GM23338 (cell line): ENCODE measurements around the gene AFAP1. TPM values are rescaled to one million over a fixed set of nuclear protein-coding genes. Genes with fewer than 3 reads are reported as not detected.
A peak's percentile ranks its signal among the peaks of the same experiment; 100 is the strongest.

Experiments used
- ATAC-seq: fragments of 200-7000 bp; cut with Tn5 transposase; 3 replicates; pipeline ENCODE4 v1.9.1; 2020
- DNase-seq: peaks from one replicate; pipeline ENCODE4 v3.0.0-alpha.2; 2015; ENCODE audit warnings: low spot score
- H2AFZ ChIP-seq: fragments of 200-600 bp; sonication (generic); 2 replicates; pipeline ENCODE4 v1.8.0; 2016; ENCODE audit warnings: antibody characterized with exemption, mild to moderate bottlenecking, moderate library complexity
- H3F3A ChIP-seq: fragments of 200-600 bp; sonication (generic); replicated peaks from 2 replicates; pipeline ENCODE4 v1.8.0; 2017; ENCODE audit warnings: antibody characterized with exemption, mixed run types, low read depth
- H3K27ac ChIP-seq: fragments of 200-600 bp; sonication (generic); 2 replicates; pipeline ENCODE4 v1.6.1; 2016; ENCODE audit warnings: low read depth
- H3K27me3 ChIP-seq: fragments of 200-600 bp; sonication (generic); 2 replicates; pipeline ENCODE4 v1.8.0; 2016; ENCODE audit warnings: mild to moderate bottlenecking, mixed run types, moderate library complexity; ENCODE audit not compliant: insufficient read depth
- H3K36me3 ChIP-seq: fragments of 200-600 bp; sonication (generic); 2 replicates; pipeline ENCODE4 v1.8.0; 2016; ENCODE audit warnings: mild to moderate bottlenecking; ENCODE audit not compliant: insufficient read depth
- H3K4me1 ChIP-seq: fragments of 200-600 bp; sonication (generic); 2 replicates; pipeline ENCODE4 v1.8.0; 2016; ENCODE audit warnings: mild to moderate bottlenecking, moderate library complexity; ENCODE audit not compliant: insufficient read depth
- H3K4me2 ChIP-seq: fragments of 200-600 bp; sonication (generic); 2 replicates; pipeline ENCODE4 v1.7.1; 2017; ENCODE audit warnings: mixed run types
- H3K4me3 ChIP-seq: fragments of 200-600 bp; sonication (generic); 2 replicates; pipeline ENCODE4 v1.6.1; 2016; ENCODE audit warnings: mixed run types
- H3K79me2 ChIP-seq: fragments of 200-600 bp; sonication (generic); replicated peaks from 2 replicates; pipeline ENCODE4 v1.8.0; 2017; ENCODE audit warnings: mild to moderate bottlenecking; ENCODE audit not compliant: insufficient read depth
- H3K9me2 ChIP-seq: fragments of 200-600 bp; sonication (generic); 2 replicates; pipeline ENCODE4 v1.8.0; 2017; ENCODE audit not compliant: insufficient read depth
- H4K20me1 ChIP-seq: fragments of 200-600 bp; sonication (generic); replicated peaks from 2 replicates; pipeline ENCODE4 v1.8.0; 2017; ENCODE audit warnings: mild to moderate bottlenecking; ENCODE audit not compliant: insufficient read depth
- H3K27ac Mint-ChIP-seq: 2 replicates; pipeline ENCODE4 v1.8.0; 2020; ENCODE audit warnings: inconsistent platforms, mild to moderate bottlenecking, moderate library complexity, mixed read lengths
- H3K27me3 Mint-ChIP-seq: 3 replicates; pipeline ENCODE4 v1.8.0; 2022; ENCODE audit warnings: low read depth, mild to moderate bottlenecking, moderate library complexity, mixed read lengths, inconsistent platforms; ENCODE audit not compliant: insufficient read depth, poor library complexity
- H3K36me3 Mint-ChIP-seq: 3 replicates; pipeline ENCODE4 v1.8.0; 2021; ENCODE audit warnings: low read depth, mild to moderate bottlenecking, inconsistent platforms, moderate library complexity, mixed read lengths
- H3K4me1 Mint-ChIP-seq: 3 replicates; pipeline ENCODE4 v1.8.0; 2020; ENCODE audit warnings: mild to moderate bottlenecking, inconsistent platforms, mixed read lengths
- H3K4me3 Mint-ChIP-seq: 3 replicates; pipeline ENCODE4 v1.8.0; 2021; ENCODE audit warnings: moderate library complexity, mild to moderate bottlenecking, inconsistent platforms, mixed read lengths
- H3K9me3 Mint-ChIP-seq: 3 replicates; pipeline ENCODE4 v1.8.0; 2020; ENCODE audit warnings: moderate library complexity, mild to moderate bottlenecking, inconsistent platforms, mixed read lengths
- ETS1 ChIP-seq: IDR thresholded peaks from 2 replicates; pipeline ENCODE4 v1.6.1; 2016; ENCODE audit warnings: antibody characterized with exemption
- EZH2 ChIP-seq: fragments of 200-600 bp; sonication (generic); IDR thresholded peaks from one replicate; pipeline ENCODE4 v1.8.0; 2017; ENCODE audit warnings: antibody characterized with exemption, mild to moderate bottlenecking, low read depth; ENCODE audit not compliant: unreplicated experiment
- EZH2phosphoT487 ChIP-seq: fragments of 200-600 bp; sonication (generic); IDR thresholded peaks from one replicate; pipeline ENCODE4 v1.8.1; 2018; ENCODE audit warnings: antibody characterized with exemption; ENCODE audit not compliant: unreplicated experiment
- STAT1 ChIP-seq: IDR thresholded peaks from one replicate; pipeline ENCODE4 v1.6.1; 2016; ENCODE audit warnings: antibody characterized with exemption; ENCODE audit not compliant: unreplicated experiment
- ZNF114 ChIP-seq: fragments of 250-450 bp; sonication (Bioruptor Pico); IDR thresholded peaks from 2 replicates; pipeline ENCODE4 v1.5.0; 2020; ENCODE audit warnings: mild to moderate bottlenecking, moderate library complexity
- ZNF462 ChIP-seq: fragments of 250-450 bp; sonication (Bioruptor Pico); IDR thresholded peaks from 2 replicates; pipeline ENCODE4 v1.5.0; 2020; ENCODE audit warnings: mild to moderate bottlenecking, moderate library complexity
- polyA plus RNA-seq: library from polyadenylated mRNA; unstranded; fragments of >200 nt; fragmentation: Nextera tagmentation; extraction: Ambion mirVana; gene quantifications from 2 replicates; pipeline ENCODE4 v1.2.1, GENCODE V29; 2016
- total RNA-seq: library from RNA; depleted of rRNA; stranded (reverse); fragments of >200 nt; shearing (Covaris generic); gene quantifications from 2 replicates; pipeline ENCODE4 v1.2.3, GENCODE V29; 2014
- TF ChIP-seq, protein P1 (sequence below), 2 experiments: fragments of 200-600 bp in 1 of 2; sonication (generic) in 1 of 2; conservative IDR thresholded peaks; 2 replicates each; pipeline versions ENCODE4 v1.5.1 to v1.6.1; 2016 to 2017; ENCODE audit warnings: antibody characterized with exemption in 2 of 2, low read depth in 2 of 2, mild to moderate bottlenecking in 2 of 2, moderate library complexity in 1 of 2

The AFAP1 gene
- total and polyA plus RNA-seq, 2 experiments from 2014 or later: 6.5 to 21.5 TPM

DNA sequence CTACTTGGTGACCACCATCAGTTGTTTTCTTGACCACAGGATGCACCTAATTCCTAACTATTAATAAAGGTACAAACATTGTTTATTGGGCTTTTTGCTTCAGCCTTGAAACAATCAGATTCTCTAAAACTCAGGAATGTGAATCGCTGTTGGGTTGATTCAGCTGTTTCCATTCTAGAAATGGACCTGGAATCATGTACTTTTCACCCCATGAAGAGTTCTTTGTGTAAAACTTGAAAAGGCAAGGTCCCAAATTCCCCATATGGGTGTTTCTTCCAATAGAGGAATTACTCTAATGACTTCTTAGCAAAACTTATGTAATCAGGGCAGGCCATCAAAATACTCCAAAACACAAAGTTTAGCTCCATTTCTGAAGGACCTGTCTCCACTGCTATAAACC lies 7.4 kb downstream of the AFAP1 start (continued):
- TF ChIP-seq ZNF462 (CRISPR knock-in tag) (no peak), STAT1 (no peak), ETS1 (no peak), ZNF114 (CRISPR knock-in tag) (no peak), EZH2phosphoT487 (no peak), EZH2 (no peak)

DNA sequence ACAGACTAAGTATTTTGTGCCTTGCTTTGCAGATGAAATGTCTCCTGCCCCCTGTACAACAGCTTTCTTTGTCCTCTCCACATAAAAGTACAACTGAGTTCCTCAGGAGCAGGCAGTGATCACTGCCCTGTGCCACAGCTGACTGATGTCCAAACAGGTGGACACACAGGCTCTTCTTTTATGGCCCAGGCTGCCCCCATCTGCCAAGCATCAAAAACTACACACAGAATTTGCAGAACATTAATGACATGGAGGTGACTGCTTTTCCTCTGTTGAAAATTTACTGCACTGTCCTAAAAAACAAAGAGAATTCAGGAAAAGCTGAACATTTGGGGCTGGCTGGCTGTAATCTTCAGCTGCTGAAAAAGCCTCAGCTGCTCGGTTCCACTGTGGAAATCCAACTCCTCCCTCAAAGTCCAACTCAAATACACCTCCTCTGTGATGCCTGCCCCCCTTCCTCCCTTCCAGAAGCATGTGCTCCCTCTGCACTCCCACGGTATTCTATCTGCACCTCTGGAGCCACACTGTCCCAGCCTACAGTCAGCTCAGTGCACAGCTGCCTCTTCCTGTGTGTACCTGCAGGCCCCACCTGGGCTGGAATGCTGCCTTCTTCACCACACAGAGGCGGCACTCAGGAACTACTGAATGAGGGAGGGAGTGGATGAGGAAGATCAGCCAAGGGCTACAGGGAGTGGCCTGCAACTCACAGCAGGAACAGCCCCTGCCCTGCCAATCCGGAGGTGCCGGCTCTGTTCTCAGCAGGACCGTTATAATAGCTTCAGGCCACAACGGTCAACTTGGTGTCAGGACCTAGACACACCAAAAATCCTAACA lies 10.3 kb downstream of the AFAP1 start:
- H3K79me2 ChIP-seq: peaks cover 97% of the 10 kb centered on the region
- H3K9me3 Mint-ChIP-seq: no peaks in the 10 kb centered on the region
- H3K27me3 ChIP-seq: no peaks in the 10 kb centered on the region
- DNase-seq (peak; percentile 74), ATAC-seq (peak; percentile 96)
- TF ChIP-seq, protein P1, sequence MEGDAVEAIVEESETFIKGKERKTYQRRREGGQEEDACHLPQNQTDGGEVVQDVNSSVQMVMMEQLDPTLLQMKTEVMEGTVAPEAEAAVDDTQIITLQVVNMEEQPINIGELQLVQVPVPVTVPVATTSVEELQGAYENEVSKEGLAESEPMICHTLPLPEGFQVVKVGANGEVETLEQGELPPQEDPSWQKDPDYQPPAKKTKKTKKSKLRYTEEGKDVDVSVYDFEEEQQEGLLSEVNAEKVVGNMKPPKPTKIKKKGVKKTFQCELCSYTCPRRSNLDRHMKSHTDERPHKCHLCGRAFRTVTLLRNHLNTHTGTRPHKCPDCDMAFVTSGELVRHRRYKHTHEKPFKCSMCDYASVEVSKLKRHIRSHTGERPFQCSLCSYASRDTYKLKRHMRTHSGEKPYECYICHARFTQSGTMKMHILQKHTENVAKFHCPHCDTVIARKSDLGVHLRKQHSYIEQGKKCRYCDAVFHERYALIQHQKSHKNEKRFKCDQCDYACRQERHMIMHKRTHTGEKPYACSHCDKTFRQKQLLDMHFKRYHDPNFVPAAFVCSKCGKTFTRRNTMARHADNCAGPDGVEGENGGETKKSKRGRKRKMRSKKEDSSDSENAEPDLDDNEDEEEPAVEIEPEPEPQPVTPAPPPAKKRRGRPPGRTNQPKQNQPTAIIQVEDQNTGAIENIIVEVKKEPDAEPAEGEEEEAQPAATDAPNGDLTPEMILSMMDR (conservative IDR thresholded peaks at IDR 0.05; ENCODE audit: low read depth in 2 of 2): peak; percentile 9 to 48; a peak in 2 of 4 replicates
- no peak for TF ChIP-seq EZH2phosphoT487
- H2AFZ ChIP-seq: no peak overlapping the region
- peaks cover 19% of the 10 kb centered on the region for H3K4me1 ChIP-seq
- H3K4me1 Mint-ChIP-seq: peaks cover 33% of the 10 kb centered on the region
- no peaks in the 10 kb centered on the region for H3K9me2 ChIP-seq
- no peak overlapping the region for H3K4me3 ChIP-seq
- no peaks in the 10 kb centered on the region for H3K27me3 Mint-ChIP-seq
- peaks cover 12% of the 10 kb centered on the region for H4K20me1 ChIP-seq
- peak overlapping the region; percentile 60; the same call in 1 of the 2 replicates for H3K27ac Mint-ChIP-seq
- 0 out of 2 replicates have a peak overlapping the region, but pooled peaks have one; percentile 32 for H3K27ac ChIP-seq
- peak overlapping the region; percentile 29; the same call in 1 of the 3 replicates for H3K4me3 Mint-ChIP-seq
- H3K36me3 ChIP-seq: no peaks in the 10 kb centered on the region
- H3K36me3 Mint-ChIP-seq: peaks cover 9% of the 10 kb centered on the region; the same call in 1 of the 3 replicates
- H3K4me2 ChIP-seq: peak overlapping the region; percentile 68
- H3F3A ChIP-seq: no peaks in the 10 kb centered on the region
